ENCODE measurements around the gene TRAF2.

The TRAF2 gene

GRCh38 chr9:136973618-136974617 is 87.6 kb downstream of the TRAF2 start:
- H3K4me3 ChIP-seq (ENCODE audit: low read depth, low read length): no peak overlapping the region
- no peak overlapping the region for H3K9ac ChIP-seq
- no peaks in the 10 kb centered on the region for H3K4me1 ChIP-seq
- no peaks in the 10 kb centered on the region for H3K36me3 ChIP-seq (ENCODE audit: control insufficient read depth, insufficient read depth, low read length)
- TF ChIP-seq, protein P1, sequence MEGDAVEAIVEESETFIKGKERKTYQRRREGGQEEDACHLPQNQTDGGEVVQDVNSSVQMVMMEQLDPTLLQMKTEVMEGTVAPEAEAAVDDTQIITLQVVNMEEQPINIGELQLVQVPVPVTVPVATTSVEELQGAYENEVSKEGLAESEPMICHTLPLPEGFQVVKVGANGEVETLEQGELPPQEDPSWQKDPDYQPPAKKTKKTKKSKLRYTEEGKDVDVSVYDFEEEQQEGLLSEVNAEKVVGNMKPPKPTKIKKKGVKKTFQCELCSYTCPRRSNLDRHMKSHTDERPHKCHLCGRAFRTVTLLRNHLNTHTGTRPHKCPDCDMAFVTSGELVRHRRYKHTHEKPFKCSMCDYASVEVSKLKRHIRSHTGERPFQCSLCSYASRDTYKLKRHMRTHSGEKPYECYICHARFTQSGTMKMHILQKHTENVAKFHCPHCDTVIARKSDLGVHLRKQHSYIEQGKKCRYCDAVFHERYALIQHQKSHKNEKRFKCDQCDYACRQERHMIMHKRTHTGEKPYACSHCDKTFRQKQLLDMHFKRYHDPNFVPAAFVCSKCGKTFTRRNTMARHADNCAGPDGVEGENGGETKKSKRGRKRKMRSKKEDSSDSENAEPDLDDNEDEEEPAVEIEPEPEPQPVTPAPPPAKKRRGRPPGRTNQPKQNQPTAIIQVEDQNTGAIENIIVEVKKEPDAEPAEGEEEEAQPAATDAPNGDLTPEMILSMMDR (IDR thresholded peaks at IDR 0.05): no peak
- H2AFZ ChIP-seq: no peak overlapping the region
- no peaks in the 10 kb centered on the region for H3K27me3 ChIP-seq (ENCODE audit: control insufficient read depth, insufficient read depth, low read length)
- H3K9me3 ChIP-seq (ENCODE audit: control insufficient read depth, low read length): no peaks in the 10 kb centered on the region
- H3K4me2 ChIP-seq (ENCODE audit: low read length): no peak overlapping the region
- no peaks in the 10 kb centered on the region for H3K79me2 ChIP-seq
- no peak overlapping the region for H3K27ac ChIP-seq

DNA sequence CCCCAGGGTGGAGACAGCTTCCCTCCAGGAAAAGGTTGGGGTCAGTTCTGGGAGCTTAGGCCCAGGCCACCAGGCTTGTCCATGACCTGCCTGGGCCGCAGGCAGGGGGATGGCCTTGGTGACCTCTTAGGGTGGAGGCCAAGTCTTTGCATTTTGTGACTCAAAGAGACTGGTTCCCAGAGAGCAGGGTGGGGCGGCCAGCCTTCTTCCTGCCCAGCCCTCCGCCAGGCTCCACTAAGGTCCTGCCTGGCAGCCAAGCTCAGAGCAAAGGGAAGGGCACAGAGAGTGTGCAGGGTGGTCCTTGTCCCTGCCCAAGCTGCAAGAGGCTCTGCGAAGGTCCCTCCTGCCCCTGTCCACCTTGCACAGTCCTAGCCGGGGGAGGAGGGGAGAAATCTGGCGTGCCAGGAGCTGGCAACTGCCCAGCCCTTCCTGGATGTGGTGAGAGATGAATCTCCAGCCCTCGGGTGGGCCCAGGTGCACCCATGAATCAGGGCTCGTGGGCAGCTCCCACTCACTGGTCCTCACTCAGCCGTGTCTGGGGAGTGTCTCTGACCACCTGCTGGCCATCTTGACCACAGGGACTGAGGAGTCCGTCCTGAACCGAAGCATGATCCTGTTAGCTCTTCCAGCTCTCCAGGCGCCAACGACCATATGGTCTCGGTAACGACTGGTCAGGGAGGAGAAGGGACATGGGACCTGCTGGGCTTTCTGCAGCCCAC is 88.7 kb downstream of the TRAF2 start:
- TF ChIP-seq, protein P1 (IDR thresholded peaks at IDR 0.05): no peak
- Histone ChIP-seq H3K9ac (no peak overlapping the region), H3K4me1 (no peaks in the 10 kb centered on the region), H3K9me3 (ENCODE audit: control insufficient read depth, low read length) (no peaks in the 10 kb centered on the region), H3K4me2 (ENCODE audit: low read length) (no peak overlapping the region), H3K27me3 (ENCODE audit: control insufficient read depth, insufficient read depth, low read length) (no peaks in the 10 kb centered on the region), H3K27ac (no peak overlapping the region), H2AFZ (no peak overlapping the region), H3K36me3 (ENCODE audit: control insufficient read depth, insufficient read depth, low read length) (no peaks in the 10 kb centered on the region), H3K79me2 (no peaks in the 10 kb centered on the region), H3K4me3 (ENCODE audit: low read depth, low read length) (no peak overlapping the region)

GRCh38 chr9:136975644-136976043 is 89.3 kb downstream of the TRAF2 start:
- Histone ChIP-seq H3K4me1 (no peaks in the 10 kb centered on the region), H3K9me3 (ENCODE audit: control insufficient read depth, low read length) (no peaks in the 10 kb centered on the region), H3K27me3 (ENCODE audit: control insufficient read depth, insufficient read depth, low read length) (no peaks in the 10 kb centered on the region), H3K9ac (no peak overlapping the region), H3K27ac (no peak overlapping the region), H3K4me3 (ENCODE audit: low read depth, low read length) (no peak overlapping the region), H3K36me3 (ENCODE audit: control insufficient read depth, insufficient read depth, low read length) (no peaks in the 10 kb centered on the region), H3K4me2 (ENCODE audit: low read length) (no peak overlapping the region), H3K79me2 (no peaks in the 10 kb centered on the region), H2AFZ (no peak overlapping the region)
- TF ChIP-seq, protein P1 (IDR thresholded peaks at IDR 0.05): no peak

Data from parathyroid adenoma (tissue), 2 donors.